Testis (tissue), 2 donors: ENCODE results near the gene VASH2.

Experiments
- POLR2A ChIP-seq: fragments of 450-650 bp; IDR thresholded peaks from one replicate; pipeline ENCODE4 v1.6.1; 2017; ENCODE audit warnings: antibody characterized with exemption, mild to moderate bottlenecking, moderate library complexity
- TF ChIP-seq, protein P1 (sequence below), 3 experiments: fragments of 450-650 bp in 2 of 3; fragments of 200-600 bp in 1 of 3; sonication (generic) in 1 of 3; IDR thresholded peaks; one replicate each; pipeline ENCODE4 v1.5.1; 2016 to 2019; ENCODE audit warnings: antibody characterized with exemption in 3 of 3, mild to moderate bottlenecking in 2 of 3, moderate library complexity in 1 of 3

DNA sequence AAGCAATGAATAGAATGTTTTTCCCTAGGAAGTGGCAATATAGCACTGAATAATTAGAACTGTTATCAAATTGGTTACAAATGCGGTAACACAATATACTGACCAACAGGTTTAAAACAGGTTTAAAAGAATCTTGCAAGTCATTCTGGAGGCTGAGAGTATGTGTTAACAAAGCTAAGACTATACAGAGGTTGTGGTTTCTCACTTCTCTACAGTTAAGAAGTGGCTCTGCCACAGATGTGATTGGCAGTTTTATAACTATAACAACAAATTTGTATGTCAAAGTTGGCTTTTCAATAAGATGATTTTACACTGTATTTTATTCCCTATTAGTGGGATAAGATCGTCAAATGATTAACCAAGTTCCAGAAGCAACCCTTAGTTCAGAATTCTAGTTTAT lies 58.2 kb downstream of the VASH2 start:
- no peak for TF ChIP-seq POLR2A
- TF ChIP-seq, protein P1, sequence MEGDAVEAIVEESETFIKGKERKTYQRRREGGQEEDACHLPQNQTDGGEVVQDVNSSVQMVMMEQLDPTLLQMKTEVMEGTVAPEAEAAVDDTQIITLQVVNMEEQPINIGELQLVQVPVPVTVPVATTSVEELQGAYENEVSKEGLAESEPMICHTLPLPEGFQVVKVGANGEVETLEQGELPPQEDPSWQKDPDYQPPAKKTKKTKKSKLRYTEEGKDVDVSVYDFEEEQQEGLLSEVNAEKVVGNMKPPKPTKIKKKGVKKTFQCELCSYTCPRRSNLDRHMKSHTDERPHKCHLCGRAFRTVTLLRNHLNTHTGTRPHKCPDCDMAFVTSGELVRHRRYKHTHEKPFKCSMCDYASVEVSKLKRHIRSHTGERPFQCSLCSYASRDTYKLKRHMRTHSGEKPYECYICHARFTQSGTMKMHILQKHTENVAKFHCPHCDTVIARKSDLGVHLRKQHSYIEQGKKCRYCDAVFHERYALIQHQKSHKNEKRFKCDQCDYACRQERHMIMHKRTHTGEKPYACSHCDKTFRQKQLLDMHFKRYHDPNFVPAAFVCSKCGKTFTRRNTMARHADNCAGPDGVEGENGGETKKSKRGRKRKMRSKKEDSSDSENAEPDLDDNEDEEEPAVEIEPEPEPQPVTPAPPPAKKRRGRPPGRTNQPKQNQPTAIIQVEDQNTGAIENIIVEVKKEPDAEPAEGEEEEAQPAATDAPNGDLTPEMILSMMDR (IDR thresholded peaks at IDR 0.05), result no peak
